Coronary artery (tissue), 2 donors: ENCODE results near the gene UBE2Q1.
A peak's percentile ranks its signal among the peaks of the same experiment; 100 is the strongest.

Experiments used
- DNase-seq: peaks from one replicate; pipeline ENCODE4 v3.0.0-alpha.2; 2017; ENCODE audit warnings: low spot score
- H3K27ac ChIP-seq, 2 donors: fragments of 200-600 bp; sonication (generic); one replicate each; pipeline ENCODE4 v1.5.1; 2016 to 2019
- H3K4me3 ChIP-seq: fragments of 200-600 bp; sonication (generic); 2 replicates; pipeline ENCODE4 v1.5.1; 2016; ENCODE audit warnings: mild to moderate bottlenecking, moderate library complexity
- CTCF ChIP-seq: fragments of 200-600 bp; sonication (generic); IDR thresholded peaks from one replicate; pipeline ENCODE4 v1.5.1; 2019; ENCODE audit warnings: antibody characterized with exemption

The UBE2Q1 gene

GRCh38 chr1:154527192-154527591 lies 31.3 kb downstream of the UBE2Q1 start:
- TF ChIP-seq CTCF = no peak
- H3K27ac ChIP-seq = no peak overlapping the region
- H3K4me3 ChIP-seq = no peak overlapping the region
- DNase-seq = no peak

GRCh38 chr1:154524881-154525280 lies 33.6 kb downstream of the UBE2Q1 start:
- no peak for DNase-seq
- no peak for TF ChIP-seq CTCF
- H3K4me3 ChIP-seq = no peak overlapping the region
- H3K27ac ChIP-seq = no peak overlapping the region

- TF ChIP-seq CTCF = no peak
- DNase-seq = no peak
- Histone ChIP-seq H3K27ac (no peak overlapping the region), H3K4me3 (no peak overlapping the region)
These were observed 36.8 kb downstream of the UBE2Q1 start for GRCh38 chr1:154521695-154522094.

GRCh38 chr1:154520333-154520732 lies 38.1 kb downstream of the UBE2Q1 start:
- no peak for DNase-seq
- peak overlapping the region in 1 of 2 donors; percentile 56 for H3K27ac ChIP-seq
- H3K4me3 ChIP-seq = no peak overlapping the region
- no peak for TF ChIP-seq CTCF

- no peak for DNase-seq
- TF ChIP-seq CTCF = no peak
- Histone ChIP-seq H3K4me3 (no peak overlapping the region), H3K27ac (peak overlapping the region in 1 of 2 donors; percentile 56)
These were observed 38.9 kb downstream of the UBE2Q1 start for GRCh38 chr1:154519591-154519991.

GRCh38 chr1:154517661-154518060 lies 40.8 kb downstream of the UBE2Q1 start:
- no peak for TF ChIP-seq CTCF
- DNase-seq = no peak
- no peak overlapping the region for H3K4me3 ChIP-seq
- H3K27ac ChIP-seq = no peak overlapping the region

GRCh38 chr1:154514066-154514553 lies 44.4 kb downstream of the UBE2Q1 start:
- TF ChIP-seq CTCF = no peak
- DNase-seq = no peak
- no peak overlapping the region for H3K4me3 ChIP-seq
- no peak overlapping the region for H3K27ac ChIP-seq
